HCT116 (cell line): ENCODE measurements around the gene LINS1. TPM values are rescaled to one million over a fixed set of nuclear protein-coding genes. Genes with fewer than 3 reads are reported as not detected.

Experiments
- ATAC-seq: fragments of 200-7000 bp; cut with Tn5 transposase; 2 replicates; pipeline ENCODE4 v1.9.1; 2020; ENCODE audit warnings: mild to moderate bottlenecking, moderate library complexity
- BruUV-seq: library from RNA; stranded (reverse); fragments of 400-500 nt; replicated peaks from 2 replicates; lab custom pipeline; 2021; lab: Mats Ljungman, UMichigan
- CTCF ChIA-PET: fragments of 300-600 bp; sonication (Branson Sonifier 250); formaldehyde crosslinking; loops from one replicate; lab custom pipeline; 2021; ENCODE audit warnings: antibody characterized with exemption; lab: Charles Lee
- POLR2A ChIA-PET: fragments of 300-600, 350-600 bp; sonication (Branson Sonifier 250); formaldehyde crosslinking; loops from one replicate; lab custom pipeline; 2021; ENCODE audit warnings: antibody characterized with exemption; lab: Charles Lee
- RAD21 ChIA-PET, 2 experiments: fragments of 300-600 bp; sonication (Branson Sonifier 250); formaldehyde crosslinking; loops; one replicate each; lab custom pipeline; 2023; ENCODE audit warnings: low total read pairs in 2 of 2; ENCODE audit not compliant: uncharacterized antibody in 2 of 2, unreplicated experiment in 2 of 2, low non-redundant PET in 1 of 2; lab: Charles Lee
- DNase-seq: peaks from one replicate; pipeline ENCODE4 v3.0.0-alpha.2; 2010; ENCODE audit warnings: low read depth, low spot score
- H2AFZ ChIP-seq: fragments of 200-600 bp; shearing (Covaris generic), sonication (generic); 2 replicates; pipeline ENCODE4 v1.6.1; 2017; ENCODE audit warnings: low read depth, mixed run types, mixed read lengths, antibody characterized with exemption, low read length; ENCODE audit not compliant: poor library complexity, severe bottlenecking
- H3K27ac ChIP-seq: 2 replicates; pipeline ENCODE4 v1.5.1; 2012; ENCODE audit warnings: low read depth, low read length
- H3K27me3 ChIP-seq: fragments of 200-600 bp; sonication (generic); 2 replicates; pipeline ENCODE4 v1.6.1; 2016; ENCODE audit warnings: mixed run types, low read length, mixed read lengths; ENCODE audit not compliant: insufficient read depth
- H3K36me3 ChIP-seq, 2 experiments: fragments of 200-500 bp in 1 of 2; fragments of 200-600 bp in 1 of 2; sonication (Bioruptor generic) in 1 of 2; sonication (generic) in 1 of 2; 2 replicates each; pipeline versions ENCODE4 v1.5.1 to v1.6.1; 2014 to 2016; ENCODE audit warnings: low read length in 2 of 2, inconsistent platforms in 1 of 2, mixed read lengths in 1 of 2, mixed run types in 1 of 2; ENCODE audit not compliant: insufficient read depth in 2 of 2, control insufficient read depth in 1 of 2
- H3K4me1 ChIP-seq, 2 experiments: fragments of 200-600 bp in 1 of 2; sonication (generic) in 1 of 2; 2 replicates each; pipeline versions ENCODE4 v1.5.1 to v1.6.1; 2012 to 2017; ENCODE audit warnings: low read length in 2 of 2, inconsistent platforms in 1 of 2, mild to moderate bottlenecking in 1 of 2, mixed read lengths in 1 of 2, mixed run types in 1 of 2, moderate library complexity in 1 of 2; ENCODE audit not compliant: insufficient read depth in 2 of 2, control insufficient read depth in 1 of 2
- H3K4me2 ChIP-seq: fragments of 200-600 bp; sonication (generic); 2 replicates; pipeline ENCODE4 v1.6.1; 2017; ENCODE audit warnings: mixed run types, low read length, mixed read lengths
- H3K4me3 ChIP-seq, 2 experiments: fragments of 200-600 bp in 1 of 2; sonication (generic) in 1 of 2; replicated peaks in 1 of 2; 2 replicates each; pipeline ENCODE4 v1.5.1; 2011 to 2016; ENCODE audit warnings: low read length in 2 of 2, control low read depth in 1 of 2, low read depth in 1 of 2, mild to moderate bottlenecking in 1 of 2, mixed read lengths in 1 of 2, mixed run types in 1 of 2
- H3K79me2 ChIP-seq: fragments of 200-600 bp; sonication (generic); 2 replicates; pipeline ENCODE4 v1.6.1; 2017; ENCODE audit warnings: mild to moderate bottlenecking, mixed run types, low read length, moderate library complexity, mixed read lengths; ENCODE audit not compliant: insufficient read depth
- H3K9ac ChIP-seq: fragments of 200-600 bp; sonication (generic); 2 replicates; pipeline ENCODE4 v1.6.1; 2016; ENCODE audit warnings: low read length, mixed read lengths
- H3K9me2 ChIP-seq: fragments of 200-600 bp; sonication (generic), shearing (Covaris generic); 2 replicates; pipeline ENCODE4 v1.6.1; 2017; ENCODE audit warnings: mixed run types, mild to moderate bottlenecking, moderate library complexity; ENCODE audit not compliant: insufficient read depth
- H3K9me3 ChIP-seq, 2 experiments: fragments of 200-500 bp in 1 of 2; fragments of 200-600 bp in 1 of 2; sonication (Bioruptor generic) in 1 of 2; sonication (generic) in 1 of 2; 2 replicates each; pipeline ENCODE4 v1.6.1; 2014 to 2017; ENCODE audit warnings: low read length in 2 of 2, mixed read lengths in 2 of 2, inconsistent platforms in 1 of 2, low read depth in 1 of 2, mild to moderate bottlenecking in 1 of 2, mixed run types in 1 of 2, moderate library complexity in 1 of 2; ENCODE audit not compliant: control insufficient read depth in 1 of 2, insufficient read depth in 1 of 2
- H4K20me1 ChIP-seq: fragments of 200-600 bp; sonication (generic), shearing (Covaris generic); 2 replicates; pipeline ENCODE4 v1.6.1; 2017; ENCODE audit warnings: mixed run types, mild to moderate bottlenecking, moderate library complexity; ENCODE audit not compliant: insufficient read depth
- ATF3 ChIP-seq: IDR thresholded peaks from 2 replicates; pipeline ENCODE4 v1.6.1; 2012
- CBX3 ChIP-seq: IDR thresholded peaks from 2 replicates; pipeline ENCODE4 v1.6.1; 2012; ENCODE audit warnings: low read depth
- CEBPB ChIP-seq: IDR thresholded peaks from 2 replicates; pipeline ENCODE4 v1.6.1; 2012; ENCODE audit warnings: low read depth
- ELF1 ChIP-seq: IDR thresholded peaks from 2 replicates; pipeline ENCODE4 v1.6.1; 2012; ENCODE audit warnings: low read depth, borderline replicate concordance
- EZH2 ChIP-seq: fragments of 200-600 bp; sonication (generic); IDR thresholded peaks from 2 replicates; pipeline ENCODE4 v1.6.1; 2017; ENCODE audit warnings: antibody characterized with exemption, mixed run types
- EZH2phosphoT487 ChIP-seq: fragments of 200-600 bp; IDR thresholded peaks from 2 replicates; pipeline ENCODE4 v1.6.1; 2018; ENCODE audit warnings: antibody characterized with exemption, borderline replicate concordance
- FOSL1 ChIP-seq: IDR thresholded peaks from 2 replicates; pipeline ENCODE4 v1.6.1; 2012; ENCODE audit warnings: low read depth
- JUND ChIP-seq: IDR thresholded peaks from 2 replicates; pipeline ENCODE4 v1.6.1; 2012
- POLR2A ChIP-seq: IDR thresholded peaks from 2 replicates; pipeline ENCODE4 v1.7.0; 2011; ENCODE audit warnings: borderline replicate concordance; ENCODE audit not compliant: insufficient read depth, insufficient read length; ENCODE audit errors: extremely low read depth
- SIN3A ChIP-seq: IDR thresholded peaks from 2 replicates; pipeline ENCODE4 v1.6.1; 2012; ENCODE audit warnings: low read depth
- SP1 ChIP-seq: IDR thresholded peaks from 2 replicates; pipeline ENCODE4 v1.6.1; 2012; ENCODE audit warnings: low read depth
- SRF ChIP-seq: IDR thresholded peaks from 2 replicates; pipeline ENCODE4 v1.6.1; 2012; ENCODE audit warnings: low read depth
- ZFX ChIP-seq: fragments of 450-650 bp; IDR thresholded peaks from 2 replicates; pipeline ENCODE4 v1.6.1; 2017
- ZNF274 ChIP-seq: fragments of 200-500 bp; sonication (Bioruptor generic); IDR thresholded peaks from 2 replicates; pipeline ENCODE4 v1.6.1; 2014; ENCODE audit warnings: mild to moderate bottlenecking, low read depth, low read length, inconsistent platforms
- intact Hi-C: fragments of 100-400 bp; cut with micrococcal nuclease; formaldehyde crosslinking; loops from 2 replicates; pipeline ENCODE4 v1.10.0; 2022
- total RNA-seq: library from RNA; stranded (reverse); gene quantifications from one replicate; pipeline ENCODE4 v1.2.1, GENCODE V29; 2021; ENCODE audit not compliant: unreplicated experiment
- TF ChIP-seq, protein P1 (sequence below): IDR thresholded peaks from 2 replicates; pipeline ENCODE4 v1.6.1; 2011; ENCODE audit warnings: mild to moderate bottlenecking, low read length, moderate library complexity; ENCODE audit not compliant: insufficient replicate concordance; ENCODE audit errors: extremely low read depth
- TF ChIP-seq, protein P2 (sequence below): IDR thresholded peaks from 2 replicates; pipeline ENCODE4 v1.6.1; 2012
- TF ChIP-seq, protein P3 (sequence below): IDR thresholded peaks from 2 replicates; pipeline ENCODE4 v1.6.1; 2012; ENCODE audit warnings: low read depth

The LINS1 gene
- total RNA-seq, 1 experiment from 2014 or later, result 14.7 TPM

DNA sequence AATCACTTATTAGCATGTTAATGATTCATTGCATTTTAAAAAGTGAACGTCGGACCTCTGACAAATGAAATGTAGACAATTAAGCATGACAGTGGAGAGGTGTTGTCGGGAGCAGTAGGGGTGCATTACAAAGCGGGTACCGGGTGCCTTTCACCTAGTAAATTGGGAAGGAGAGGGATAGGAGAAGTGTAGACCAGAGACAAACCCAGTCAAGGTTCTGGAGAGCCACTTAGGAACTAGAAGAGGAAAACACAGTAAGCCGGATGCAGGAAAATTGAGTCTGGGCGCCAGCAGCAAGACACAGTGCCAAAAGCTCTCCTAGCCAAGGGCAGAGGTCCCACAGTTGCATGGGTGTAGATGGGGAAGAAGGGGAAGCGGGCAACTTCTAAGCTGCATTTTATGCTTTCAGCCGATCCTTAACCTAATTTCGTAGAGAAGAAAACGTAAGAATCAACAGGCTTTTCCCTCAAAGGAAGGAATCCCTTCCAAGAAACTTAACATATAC, 70.1 kb downstream of the LINS1 start:
- peaks cover 52% of the 10 kb centered on the region for H3K27me3 ChIP-seq
- no TSS peak for BruUV-seq
- no peaks in the 10 kb centered on the region for H3K36me3 ChIP-seq
- no peaks in the 10 kb centered on the region for H3K79me2 ChIP-seq
- no peak overlapping the region for H3K27ac ChIP-seq
- intact Hi-C loops, result no loop called here
- no peak overlapping the region for H3K4me2 ChIP-seq
- TF ChIP-seq CEBPB (no peak), SP1 (no peak), EZH2phosphoT487 (no peak), ATF3 (no peak), FOSL1 (no peak), ELF1 (no peak), SIN3A (no peak), EZH2 (no peak), ZFX (no peak), CBX3 (no peak), ZNF274 (no peak), SRF (no peak), JUND (no peak), POLR2A (no peak)
- TF ChIP-seq, protein P1, sequence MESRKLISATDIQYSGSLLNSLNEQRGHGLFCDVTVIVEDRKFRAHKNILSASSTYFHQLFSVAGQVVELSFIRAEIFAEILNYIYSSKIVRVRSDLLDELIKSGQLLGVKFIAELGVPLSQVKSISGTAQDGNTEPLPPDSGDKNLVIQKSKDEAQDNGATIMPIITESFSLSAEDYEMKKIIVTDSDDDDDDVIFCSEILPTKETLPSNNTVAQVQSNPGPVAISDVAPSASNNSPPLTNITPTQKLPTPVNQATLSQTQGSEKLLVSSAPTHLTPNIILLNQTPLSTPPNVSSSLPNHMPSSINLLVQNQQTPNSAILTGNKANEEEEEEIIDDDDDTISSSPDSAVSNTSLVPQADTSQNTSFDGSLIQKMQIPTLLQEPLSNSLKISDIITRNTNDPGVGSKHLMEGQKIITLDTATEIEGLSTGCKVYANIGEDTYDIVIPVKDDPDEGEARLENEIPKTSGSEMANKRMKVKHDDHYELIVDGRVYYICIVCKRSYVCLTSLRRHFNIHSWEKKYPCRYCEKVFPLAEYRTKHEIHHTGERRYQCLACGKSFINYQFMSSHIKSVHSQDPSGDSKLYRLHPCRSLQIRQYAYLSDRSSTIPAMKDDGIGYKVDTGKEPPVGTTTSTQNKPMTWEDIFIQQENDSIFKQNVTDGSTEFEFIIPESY, result no peak
- TF ChIP-seq, protein P2, sequence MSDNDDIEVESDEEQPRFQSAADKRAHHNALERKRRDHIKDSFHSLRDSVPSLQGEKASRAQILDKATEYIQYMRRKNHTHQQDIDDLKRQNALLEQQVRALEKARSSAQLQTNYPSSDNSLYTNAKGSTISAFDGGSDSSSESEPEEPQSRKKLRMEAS, result no peak
- TF ChIP-seq, protein P3, sequence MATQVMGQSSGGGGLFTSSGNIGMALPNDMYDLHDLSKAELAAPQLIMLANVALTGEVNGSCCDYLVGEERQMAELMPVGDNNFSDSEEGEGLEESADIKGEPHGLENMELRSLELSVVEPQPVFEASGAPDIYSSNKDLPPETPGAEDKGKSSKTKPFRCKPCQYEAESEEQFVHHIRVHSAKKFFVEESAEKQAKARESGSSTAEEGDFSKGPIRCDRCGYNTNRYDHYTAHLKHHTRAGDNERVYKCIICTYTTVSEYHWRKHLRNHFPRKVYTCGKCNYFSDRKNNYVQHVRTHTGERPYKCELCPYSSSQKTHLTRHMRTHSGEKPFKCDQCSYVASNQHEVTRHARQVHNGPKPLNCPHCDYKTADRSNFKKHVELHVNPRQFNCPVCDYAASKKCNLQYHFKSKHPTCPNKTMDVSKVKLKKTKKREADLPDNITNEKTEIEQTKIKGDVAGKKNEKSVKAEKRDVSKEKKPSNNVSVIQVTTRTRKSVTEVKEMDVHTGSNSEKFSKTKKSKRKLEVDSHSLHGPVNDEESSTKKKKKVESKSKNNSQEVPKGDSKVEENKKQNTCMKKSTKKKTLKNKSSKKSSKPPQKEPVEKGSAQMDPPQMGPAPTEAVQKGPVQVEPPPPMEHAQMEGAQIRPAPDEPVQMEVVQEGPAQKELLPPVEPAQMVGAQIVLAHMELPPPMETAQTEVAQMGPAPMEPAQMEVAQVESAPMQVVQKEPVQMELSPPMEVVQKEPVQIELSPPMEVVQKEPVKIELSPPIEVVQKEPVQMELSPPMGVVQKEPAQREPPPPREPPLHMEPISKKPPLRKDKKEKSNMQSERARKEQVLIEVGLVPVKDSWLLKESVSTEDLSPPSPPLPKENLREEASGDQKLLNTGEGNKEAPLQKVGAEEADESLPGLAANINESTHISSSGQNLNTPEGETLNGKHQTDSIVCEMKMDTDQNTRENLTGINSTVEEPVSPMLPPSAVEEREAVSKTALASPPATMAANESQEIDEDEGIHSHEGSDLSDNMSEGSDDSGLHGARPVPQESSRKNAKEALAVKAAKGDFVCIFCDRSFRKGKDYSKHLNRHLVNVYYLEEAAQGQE, result no peak
- H4K20me1 ChIP-seq, result no peaks in the 10 kb centered on the region
- H3K4me3 ChIP-seq, result no peak overlapping the region
- H3K9ac ChIP-seq, result no peak overlapping the region
- H2AFZ ChIP-seq, result no peak overlapping the region
- no peaks in the 10 kb centered on the region for H3K4me1 ChIP-seq
- RAD21 ChIA-PET, result no interaction called here
- H3K9me2 ChIP-seq, result no peaks in the 10 kb centered on the region
- CTCF ChIA-PET, result no interaction called here
- DNase-seq (no peak), ATAC-seq (no peak)
- H3K9me3 ChIP-seq, result no peaks in the 10 kb centered on the region
- POLR2A ChIA-PET, result no interaction called here
